Lung microvascular endothelial cell (primary cell): ENCODE data around the gene TBC1D3E. TPM values are rescaled to one million over a fixed set of nuclear protein-coding genes. Genes with fewer than 3 reads are reported as not detected.
"Not testable (repeated sequence)": the region's sequence is repeated elsewhere in the genome, so short reads cannot be mapped to it uniquely, and the experiment has no call there.

ENCODE experiments used
- DNase-seq, 2 donors: peaks; one replicate each; pipeline versions ENCODE4 v3.0.0 to v3.0.0-alpha.2; 2010; ENCODE audit warnings: low read depth in 2 of 2
- total RNA-seq: library from RNA; depleted of rRNA; stranded (reverse); fragments of >200 nt; gene quantifications from 2 replicates; pipeline ENCODE4 v1.2.1, GENCODE V29; 2014

The TBC1D3E gene
- not detected in 2 replicates for total RNA-seq

DNA sequence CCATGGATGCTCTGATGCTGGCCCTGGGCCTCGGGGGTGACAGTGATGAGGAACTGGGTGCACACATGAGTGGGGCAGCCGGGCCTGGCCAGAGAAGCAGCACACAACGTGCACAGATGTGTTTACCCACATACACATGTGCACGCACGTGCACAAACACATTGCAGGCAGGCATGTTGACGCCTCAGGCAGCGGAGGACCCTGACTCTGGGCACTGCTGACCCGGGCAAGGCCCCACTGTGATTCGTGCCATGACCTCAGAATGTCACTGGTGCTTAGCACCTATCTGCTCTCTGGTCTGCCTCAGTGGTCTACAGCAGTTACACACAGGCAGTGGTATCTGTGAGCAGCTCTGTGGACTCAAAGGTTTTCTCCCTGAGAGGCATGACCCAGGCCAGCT, at the start of gene TBC1D3E:
TBC1D3E (plus strand) TSS at position 301 of the 400 bp plus-strand sequence. CDS start 1,545 bp downstream, outside the sequence.
- not testable (repeated sequence) for DNase-seq

DNA sequence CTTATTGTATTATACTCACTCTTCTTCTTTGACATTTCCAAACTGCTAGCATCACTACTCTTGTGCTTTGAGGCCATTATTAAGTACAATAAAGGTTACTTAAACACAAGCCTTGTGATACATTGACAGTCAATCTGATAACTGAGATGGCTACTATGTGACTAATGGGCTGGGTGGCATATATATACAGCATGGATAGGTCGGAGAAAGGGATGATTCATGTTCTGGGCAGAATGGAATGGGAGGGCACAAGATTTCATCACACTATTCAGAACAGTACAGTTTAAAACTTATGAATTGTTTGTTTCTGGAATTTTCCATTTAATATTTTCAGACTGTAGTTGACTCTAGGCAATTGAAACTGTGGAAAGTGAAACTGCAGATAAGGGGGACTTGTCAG, 40.4 kb upstream of the TBC1D3E start:
- DNase-seq, result not testable (repeated sequence)

DNA sequence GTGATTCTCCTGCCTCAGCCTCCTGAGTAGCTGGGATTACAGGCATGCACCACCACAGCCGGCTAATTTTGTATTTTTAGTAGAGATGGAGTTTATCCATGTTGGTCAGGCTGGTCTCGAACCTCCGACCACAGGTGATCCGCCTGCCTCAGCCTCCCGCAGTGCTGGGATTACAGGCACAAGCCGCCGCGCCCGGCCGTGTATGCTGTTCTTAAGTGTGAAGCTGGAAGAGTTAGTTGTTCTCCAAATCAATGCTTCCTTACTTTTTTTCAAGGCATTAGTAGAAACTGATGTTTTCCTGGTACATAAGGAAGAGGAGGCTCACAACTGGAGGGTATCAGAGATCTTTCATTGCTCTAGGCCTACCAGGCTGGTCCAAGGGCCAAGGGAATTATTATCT, 39.6 kb upstream of the TBC1D3E start:
- not testable (repeated sequence) for DNase-seq

DNA sequence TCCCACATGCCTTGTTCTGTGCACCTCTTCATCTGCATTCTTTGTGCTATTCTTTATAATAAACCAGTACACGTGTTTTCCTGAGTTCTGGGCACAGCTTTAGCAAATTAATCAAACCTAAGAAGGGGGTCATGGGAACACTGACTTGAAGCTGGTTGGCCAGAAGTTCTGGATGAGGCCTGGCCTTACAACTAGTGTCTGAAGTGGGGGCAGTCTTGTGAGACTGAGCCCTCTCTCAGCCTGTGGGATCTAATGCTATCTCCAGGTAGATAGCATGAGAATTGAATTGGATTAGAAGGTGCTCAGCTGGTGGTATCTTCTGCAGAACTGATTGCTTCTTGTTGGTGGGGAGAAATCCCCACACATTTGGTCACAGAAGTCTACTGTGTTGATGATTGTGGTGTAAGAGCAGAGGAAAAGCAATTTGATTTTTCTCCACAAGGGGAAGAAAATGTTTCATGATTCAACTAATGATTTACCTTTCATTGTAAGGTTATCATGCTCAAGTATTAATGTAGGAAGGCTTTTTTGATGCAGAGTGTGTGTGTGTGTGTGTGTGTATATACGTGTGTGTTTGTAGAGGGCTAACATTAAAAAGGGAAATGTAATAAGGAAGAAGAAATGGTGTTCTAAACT, 33.6 kb upstream of the TBC1D3E start:
- not testable (repeated sequence) for DNase-seq

DNA sequence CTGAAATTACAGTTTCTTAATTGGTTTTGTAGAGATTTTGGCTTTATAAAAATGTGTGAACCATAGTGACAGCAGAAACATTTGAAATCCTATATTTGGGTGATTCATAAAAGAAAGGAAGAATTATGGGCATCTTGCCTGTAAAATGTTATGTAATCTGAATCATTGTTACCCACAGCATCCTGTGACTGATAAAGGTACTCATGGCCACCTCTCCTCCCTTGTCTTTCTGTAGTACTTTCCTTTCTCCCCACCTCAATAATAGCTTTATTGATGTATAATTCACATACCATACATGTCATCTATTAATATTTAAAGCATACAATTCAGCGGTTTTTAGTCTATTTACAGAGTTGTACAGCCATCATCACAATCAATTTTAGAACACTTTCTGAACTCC, 28.5 kb upstream of the TBC1D3E start:
- DNase-seq, result not testable (repeated sequence)

DNA sequence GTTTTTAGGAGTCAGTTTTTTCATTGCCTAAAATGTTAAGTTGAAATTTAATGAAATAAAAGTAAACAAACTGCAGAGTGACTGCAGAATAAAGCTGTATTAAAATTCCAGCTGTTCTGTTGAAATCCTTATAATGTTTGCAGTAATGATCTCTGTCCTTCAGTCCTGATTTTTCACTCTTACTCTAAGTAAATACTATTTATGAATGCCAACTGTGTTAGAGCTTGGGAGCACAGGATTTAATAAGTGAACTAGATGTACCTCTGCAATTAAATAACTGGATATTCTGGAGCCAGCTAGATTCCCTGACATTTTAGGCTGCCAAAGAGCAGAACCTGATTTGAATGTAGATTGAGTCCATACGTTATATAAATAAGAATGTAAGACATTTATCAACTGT, 7.9 kb upstream of the TBC1D3E start:
- DNase-seq, result not testable (repeated sequence)

DNA sequence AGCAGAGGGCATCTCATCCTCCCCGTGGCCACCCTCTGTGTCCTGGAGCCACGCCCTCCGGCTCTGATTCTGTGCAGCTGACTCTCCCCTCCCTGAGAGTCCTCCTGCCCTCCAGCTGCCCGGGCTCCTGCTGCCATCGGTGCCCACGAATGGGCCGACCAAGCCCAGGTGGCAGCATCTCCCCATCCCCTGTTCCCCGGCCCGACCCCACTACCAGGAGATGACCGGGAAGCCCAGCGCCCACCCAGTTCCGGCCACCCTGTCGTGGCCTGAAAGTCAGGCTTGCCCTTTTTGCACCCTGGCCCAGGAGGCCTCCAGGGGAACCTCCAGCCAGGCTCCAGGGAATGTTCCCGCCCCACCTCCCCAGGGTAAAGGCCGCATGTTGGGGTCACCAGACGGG, 7.1 kb downstream of the TBC1D3E start:
- not testable (repeated sequence) for DNase-seq

Other genes starting within 250 kb of the TBC1D3E start
- gene TBC1D3K, start 203.5 kb upstream of the TBC1D3E start, total RNA-seq, result not detected in 2 replicates
- gene TBC1D3L, start 138.9 kb upstream of the TBC1D3E start, total RNA-seq, result 1.2 TPM in 1 of 2 replicates, not detected in the other
- under 0.01 and 0.40 TPM in 2 replicates for gene TBC1D3D, start 124.0 kb upstream of the TBC1D3E start, total RNA-seq
- gene TBC1D3C, start 59.3 kb upstream of the TBC1D3E start, total RNA-seq, result 0.22 TPM in 1 of 2 replicates, not detected in the other
- 0.44 and 1.8 TPM in 2 replicates for gene TBC1D3, start 64.6 kb downstream of the TBC1D3E start, total RNA-seq
- gene MRPL45, start 169.2 kb downstream of the TBC1D3E start, total RNA-seq, result 26.4 and 33.1 TPM in 2 replicates
- gene GPR179, start 216.0 kb downstream of the TBC1D3E start, total RNA-seq, result not detected in 2 replicates
- 4.6 and 7.5 TPM in 2 replicates for gene SOCS7, start 223.9 kb downstream of the TBC1D3E start, total RNA-seq